ENCODE results near the gene PRG2.

Gene PRG2

DNA sequence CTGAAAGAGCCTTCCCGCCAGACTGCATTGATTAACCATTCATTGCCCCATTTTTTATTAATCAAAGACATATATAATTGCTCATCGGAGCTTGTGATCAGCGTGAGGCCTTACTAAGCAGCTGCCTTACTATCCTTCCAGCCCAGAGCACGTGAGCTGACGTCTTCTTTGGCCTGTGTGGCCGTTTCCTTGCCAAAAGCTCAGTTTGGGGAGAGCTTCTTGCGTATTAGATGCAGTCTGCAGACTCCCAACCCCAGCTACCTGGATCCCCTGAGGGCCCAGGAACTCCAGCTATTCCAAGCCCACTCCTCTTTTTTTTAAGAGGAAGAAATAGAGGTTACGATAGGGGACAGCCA is 37.3 kb upstream of the PRG2 start:
- peaks cover 7% of the 10 kb centered on the region for H3K36me3 ChIP-seq (ENCODE audit: control insufficient read depth, insufficient read depth, low read length)
- 93 to 96% methylated on average over 6 to 7 of the region's 8 CpGs for WGBS, 2 experiments (ENCODE audit: insufficient coverage in 2 of 2)
- H3K4me1 ChIP-seq (ENCODE audit: control insufficient read depth, insufficient read depth, low read length, poor library complexity, severe bottlenecking): peaks cover 41% of the 10 kb centered on the region
- H3K27ac ChIP-seq (ENCODE audit: low read depth, low read length, severe bottlenecking): no peak overlapping the region
- H3K4me3 ChIP-seq (ENCODE audit: extremely low read depth, insufficient read depth, low read length, poor library complexity, severe bottlenecking): no peak overlapping the region
- no peaks in the 10 kb centered on the region for H3K9me3 ChIP-seq (ENCODE audit: control insufficient read depth, low read length)

DNA sequence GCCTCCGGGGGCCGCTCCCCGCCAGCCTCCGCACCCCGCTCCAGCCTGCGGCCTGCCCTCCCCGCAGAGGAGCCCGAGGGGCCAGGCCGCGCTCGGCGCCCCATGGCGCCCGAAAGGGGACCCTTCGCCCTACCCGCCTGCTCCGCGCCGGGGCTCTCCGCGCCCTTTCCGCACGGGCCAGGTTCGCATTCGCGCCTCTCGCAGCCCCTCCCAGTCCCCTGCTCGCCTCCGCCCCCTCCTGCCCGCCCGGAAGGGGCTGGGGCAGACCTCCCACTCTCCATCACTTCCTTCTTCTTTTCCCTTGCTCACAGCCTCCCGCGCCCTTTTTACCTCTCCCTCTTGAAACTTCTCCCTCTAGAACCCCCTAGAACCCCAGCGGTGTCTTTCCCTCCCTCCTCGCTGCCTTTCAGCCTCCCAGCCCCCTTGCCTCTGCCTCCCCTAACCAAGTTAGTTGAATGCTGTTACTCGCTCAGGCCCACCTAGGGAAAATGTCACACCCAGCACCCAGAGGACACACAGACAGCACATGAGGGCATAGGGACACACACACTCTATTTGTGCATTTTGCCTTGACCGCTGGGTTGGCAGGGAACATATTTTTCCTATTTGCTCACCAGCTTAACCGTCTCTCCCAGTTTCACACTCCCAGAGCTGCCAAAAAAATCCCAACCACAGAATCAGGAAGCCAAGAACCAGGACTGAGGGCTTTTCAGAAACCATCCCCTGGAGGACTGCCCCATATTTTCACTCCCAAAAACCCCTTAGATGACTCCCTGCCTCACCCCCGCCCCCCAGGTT is 36.7 kb upstream of the PRG2 start, which contains the start of gene SLC43A3:
TSS of gene SLC43A3 (minus strand) at position 193 of the 798 bp plus-strand sequence. CDS start 949 bp downstream, outside the sequence.
- Histone ChIP-seq H3K4me1 (ENCODE audit: control insufficient read depth, insufficient read depth, low read length, poor library complexity, severe bottlenecking) (peaks cover 35% of the 10 kb centered on the region), H3K36me3 (ENCODE audit: control insufficient read depth, insufficient read depth, low read length) (peaks cover 10% of the 10 kb centered on the region), H3K27ac (ENCODE audit: low read depth, low read length, severe bottlenecking) (no peak within 1 kb of the TSS), H3K4me3 (ENCODE audit: extremely low read depth, insufficient read depth, low read length, poor library complexity, severe bottlenecking) (peak within 1 kb of the TSS; percentile 49), H3K9me3 (ENCODE audit: control insufficient read depth, low read length) (no peaks in the 10 kb centered on the region)
- WGBS, 2 experiments (ENCODE audit: insufficient coverage in 2 of 2): 8 to 14% methylated on average over 22 to 38 of the region's 39 CpGs

DNA sequence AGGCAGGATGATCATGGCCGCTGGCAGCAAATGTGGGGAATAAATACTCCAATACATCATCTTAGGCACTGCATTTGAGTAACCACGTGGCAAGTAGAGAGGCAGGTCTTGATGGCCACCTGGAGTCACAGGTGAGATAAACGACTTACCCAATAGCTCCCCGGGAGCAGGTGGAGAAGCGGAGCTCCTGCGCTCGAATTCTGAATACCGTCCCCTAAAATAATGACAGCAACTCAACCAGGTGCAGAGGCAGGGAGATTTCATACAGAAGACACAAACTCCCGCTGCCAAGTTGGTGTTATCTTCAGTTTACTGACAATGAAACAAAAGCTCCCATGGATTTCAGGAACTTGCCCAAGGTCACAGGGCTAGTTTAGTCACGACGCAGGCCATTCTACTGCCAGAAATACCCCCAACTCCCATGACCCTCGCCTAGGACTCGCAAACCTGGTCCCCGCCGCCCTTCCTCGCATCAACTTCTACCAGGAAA is 36.0 kb upstream of the PRG2 start:
- Histone ChIP-seq H3K27ac (ENCODE audit: low read depth, low read length, severe bottlenecking) (no peak overlapping the region), H3K4me3 (ENCODE audit: extremely low read depth, insufficient read depth, low read length, poor library complexity, severe bottlenecking) (peak overlapping the region; percentile 49), H3K4me1 (ENCODE audit: control insufficient read depth, insufficient read depth, low read length, poor library complexity, severe bottlenecking) (peaks cover 33% of the 10 kb centered on the region), H3K9me3 (ENCODE audit: control insufficient read depth, low read length) (no peaks in the 10 kb centered on the region), H3K36me3 (ENCODE audit: control insufficient read depth, insufficient read depth, low read length) (peaks cover 10% of the 10 kb centered on the region)
- 44% methylated on average over 15 to 16 of the region's 16 CpGs for WGBS, 2 experiments (ENCODE audit: insufficient coverage in 2 of 2)

DNA sequence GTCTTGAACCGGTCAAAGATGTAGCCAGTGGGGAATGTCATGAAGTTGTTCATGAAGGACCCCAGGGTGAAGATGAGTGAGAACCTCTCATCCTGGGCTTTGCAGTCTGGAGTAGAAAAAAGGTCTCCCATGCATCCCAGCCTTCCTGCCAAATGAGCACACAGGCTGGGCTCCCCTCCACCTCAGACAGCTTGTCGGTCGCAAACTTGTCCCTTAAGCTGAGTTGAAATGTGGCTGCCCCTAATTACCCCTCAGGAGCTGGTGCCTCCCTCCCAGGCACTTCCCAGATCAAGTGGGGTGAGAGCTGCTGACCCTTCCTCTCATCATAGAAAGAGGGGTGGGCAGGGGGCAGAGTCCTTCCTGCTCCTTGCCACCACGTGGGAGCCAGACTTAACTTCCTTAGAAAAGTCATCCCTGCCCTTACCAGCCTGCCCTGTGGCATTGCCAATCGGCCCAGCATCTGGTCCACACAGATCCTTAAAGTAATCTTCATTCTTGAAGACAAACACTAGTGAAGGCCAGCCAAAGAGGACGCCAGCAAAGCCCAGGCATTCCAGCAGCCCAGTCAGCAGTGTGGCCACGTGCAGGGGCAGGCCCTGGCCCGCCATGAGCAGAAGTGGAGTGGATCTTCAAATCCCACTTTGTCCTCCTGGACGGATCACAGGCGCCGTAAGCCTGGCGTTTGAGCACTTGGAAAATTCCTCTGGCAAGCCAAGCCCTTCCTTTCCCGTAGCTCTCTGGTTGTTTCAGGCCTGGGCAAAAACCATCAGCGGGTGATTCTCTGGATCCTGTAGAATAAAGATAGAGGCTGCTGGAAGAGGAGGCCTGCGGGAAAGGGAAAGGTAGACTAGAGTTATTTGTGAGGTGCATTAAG is 35.4 kb upstream of the PRG2 start:
- Histone ChIP-seq H3K4me1 (ENCODE audit: control insufficient read depth, insufficient read depth, low read length, poor library complexity, severe bottlenecking) (peaks cover 32% of the 10 kb centered on the region), H3K4me3 (ENCODE audit: extremely low read depth, insufficient read depth, low read length, poor library complexity, severe bottlenecking) (peak overlapping the region; percentile 49), H3K36me3 (ENCODE audit: control insufficient read depth, insufficient read depth, low read length) (peaks cover 15% of the 10 kb centered on the region), H3K9me3 (ENCODE audit: control insufficient read depth, low read length) (no peaks in the 10 kb centered on the region), H3K27ac (ENCODE audit: low read depth, low read length, severe bottlenecking) (no peak overlapping the region)
- 90% methylated on average over 11 to 12 of the region's 15 CpGs for WGBS, 2 experiments (ENCODE audit: insufficient coverage in 2 of 2)

DNA sequence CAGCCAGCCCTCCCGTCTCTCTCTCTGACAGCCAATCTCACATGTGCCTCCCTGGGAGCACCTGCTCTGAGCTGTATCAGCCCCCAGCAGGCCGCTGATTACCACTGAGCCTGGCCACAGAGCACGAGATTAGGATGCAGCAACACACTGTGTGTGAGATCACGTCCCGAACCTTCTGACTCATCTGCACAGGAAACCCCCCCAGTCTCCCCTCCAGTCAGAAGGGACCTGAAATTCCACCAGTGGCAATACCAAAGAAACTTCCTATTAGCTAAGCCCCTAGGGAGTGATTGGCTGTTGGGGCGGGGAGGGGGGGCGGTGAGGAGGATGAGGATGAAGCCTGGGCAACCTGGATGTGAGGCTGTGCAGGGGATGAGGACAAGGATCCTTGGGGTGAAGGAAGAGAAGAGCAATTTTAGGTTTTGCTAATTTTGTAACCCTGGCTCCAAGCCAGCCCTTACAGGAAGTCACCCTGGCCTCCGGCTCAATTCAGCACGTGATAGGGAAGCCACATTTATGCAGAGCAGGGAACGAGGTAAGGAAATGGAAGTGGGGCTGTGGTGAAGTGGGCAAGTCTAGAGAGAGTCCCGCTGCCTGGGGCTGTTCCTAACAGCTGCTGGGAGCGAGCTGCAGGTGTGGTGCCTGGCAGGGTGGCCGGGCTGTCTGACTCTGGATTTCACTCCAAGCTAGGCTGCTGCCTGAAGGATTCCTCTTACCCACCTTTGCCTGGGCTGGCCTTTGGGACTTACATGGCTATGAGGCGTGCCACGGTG is 34.5 kb upstream of the PRG2 start:
- Histone ChIP-seq H3K9me3 (ENCODE audit: control insufficient read depth, low read length) (no peaks in the 10 kb centered on the region), H3K4me3 (ENCODE audit: extremely low read depth, insufficient read depth, low read length, poor library complexity, severe bottlenecking) (no peak overlapping the region), H3K4me1 (ENCODE audit: control insufficient read depth, insufficient read depth, low read length, poor library complexity, severe bottlenecking) (peaks cover 30% of the 10 kb centered on the region), H3K36me3 (ENCODE audit: control insufficient read depth, insufficient read depth, low read length) (peaks cover 17% of the 10 kb centered on the region), H3K27ac (ENCODE audit: low read depth, low read length, severe bottlenecking) (peak overlapping the region; percentile 57)
- 76 to 80% methylated on average over 12 to 14 of the region's 15 CpGs for WGBS, 2 experiments (ENCODE audit: insufficient coverage in 2 of 2)

DNA sequence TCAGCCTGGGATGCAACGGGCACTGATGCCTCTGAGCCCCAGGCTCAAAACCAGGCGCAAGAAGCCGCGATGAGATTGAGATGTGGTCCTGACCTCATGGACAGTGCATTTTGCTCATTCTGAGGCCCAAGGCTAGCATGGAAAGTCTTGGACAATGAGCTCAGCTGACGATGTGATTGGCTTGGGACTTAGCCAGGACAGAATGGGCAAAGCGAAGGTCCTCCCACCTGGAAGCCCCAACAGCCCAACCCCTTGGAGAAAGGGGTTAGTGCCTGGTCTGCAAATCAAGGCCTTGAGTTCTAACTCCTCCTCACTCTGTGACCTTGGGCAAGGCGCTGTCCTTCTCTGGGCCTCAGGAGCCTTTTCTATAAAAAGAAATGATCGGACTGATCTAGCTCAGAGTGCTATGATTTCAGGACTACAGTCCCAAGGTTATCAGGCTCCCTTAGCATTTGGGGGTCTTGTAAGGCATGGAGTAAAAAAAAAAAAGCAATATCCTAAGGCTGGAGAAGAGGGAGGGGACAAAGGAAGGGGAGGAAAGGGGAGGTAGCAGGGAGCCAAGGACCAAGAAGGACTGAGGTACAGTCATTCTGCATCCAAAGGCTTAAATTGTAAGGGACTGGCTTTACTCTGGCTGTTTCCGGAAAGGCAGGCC is 33.8 kb upstream of the PRG2 start:
- Histone ChIP-seq H3K9me3 (ENCODE audit: control insufficient read depth, low read length) (no peaks in the 10 kb centered on the region), H3K4me3 (ENCODE audit: extremely low read depth, insufficient read depth, low read length, poor library complexity, severe bottlenecking) (no peak overlapping the region), H3K36me3 (ENCODE audit: control insufficient read depth, insufficient read depth, low read length) (peaks cover 17% of the 10 kb centered on the region), H3K4me1 (ENCODE audit: control insufficient read depth, insufficient read depth, low read length, poor library complexity, severe bottlenecking) (peaks cover 30% of the 10 kb centered on the region), H3K27ac (ENCODE audit: low read depth, low read length, severe bottlenecking) (no peak overlapping the region)
- 93 to 95% methylated on average over 7 to 8 of the region's 9 CpGs for WGBS, 2 experiments (ENCODE audit: insufficient coverage in 2 of 2)

DNA sequence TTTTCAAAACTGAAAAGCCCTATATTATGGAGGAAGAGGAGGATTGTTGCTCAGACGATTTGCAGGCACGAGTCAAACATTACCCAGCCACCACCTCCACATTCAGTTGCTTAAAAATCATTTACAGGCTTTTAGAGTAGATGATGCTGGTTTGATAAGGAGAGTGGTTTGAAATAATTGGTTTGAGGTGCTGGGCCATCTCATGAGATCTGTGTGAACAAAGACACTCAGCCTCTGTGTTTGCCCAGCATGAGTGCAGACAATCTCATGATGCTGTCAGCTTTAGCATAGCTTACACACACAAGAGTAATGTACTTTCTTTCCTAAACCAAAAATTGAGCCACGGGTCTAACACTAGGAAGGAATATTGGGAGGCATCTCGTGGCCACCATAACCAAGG is 32.2 kb upstream of the PRG2 start:
- peaks cover 28% of the 10 kb centered on the region for H3K36me3 ChIP-seq (ENCODE audit: control insufficient read depth, insufficient read depth, low read length)
- WGBS, 2 experiments (ENCODE audit: insufficient coverage in 2 of 2): 88% methylated on average over 2 of the region's 4 CpGs; no CpG with 5 or more reads in 1 of the 2 experiments
- peaks cover 30% of the 10 kb centered on the region for H3K4me1 ChIP-seq (ENCODE audit: control insufficient read depth, insufficient read depth, low read length, poor library complexity, severe bottlenecking)
- no peak overlapping the region for H3K4me3 ChIP-seq (ENCODE audit: extremely low read depth, insufficient read depth, low read length, poor library complexity, severe bottlenecking)
- no peaks in the 10 kb centered on the region for H3K9me3 ChIP-seq (ENCODE audit: control insufficient read depth, low read length)
- no peak overlapping the region for H3K27ac ChIP-seq (ENCODE audit: low read depth, low read length, severe bottlenecking)

DNA sequence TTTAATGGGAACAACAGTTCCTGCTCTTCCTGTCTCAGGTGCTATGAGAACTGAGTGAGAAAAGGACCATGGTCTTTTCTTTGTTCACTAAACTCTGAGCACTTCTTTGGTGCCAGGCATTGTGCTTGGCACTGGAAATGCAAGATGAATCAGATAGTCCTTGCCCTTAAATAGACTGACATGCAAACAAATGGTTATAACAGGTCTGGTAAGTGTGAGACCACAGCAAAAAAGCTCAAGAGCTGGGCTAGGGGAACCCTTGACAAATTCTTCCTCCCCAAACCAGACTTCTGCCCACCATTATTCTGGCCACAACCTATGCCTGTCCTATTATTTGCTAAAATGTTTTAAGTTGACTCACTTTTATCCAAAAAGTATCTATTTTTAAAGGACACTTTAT is 31.4 kb upstream of the PRG2 start:
- Histone ChIP-seq H3K4me1 (ENCODE audit: control insufficient read depth, insufficient read depth, low read length, poor library complexity, severe bottlenecking) (peaks cover 24% of the 10 kb centered on the region), H3K36me3 (ENCODE audit: control insufficient read depth, insufficient read depth, low read length) (peaks cover 36% of the 10 kb centered on the region), H3K4me3 (ENCODE audit: extremely low read depth, insufficient read depth, low read length, poor library complexity, severe bottlenecking) (no peak overlapping the region), H3K9me3 (ENCODE audit: control insufficient read depth, low read length) (no peaks in the 10 kb centered on the region), H3K27ac (ENCODE audit: low read depth, low read length, severe bottlenecking) (no peak overlapping the region)

DNA sequence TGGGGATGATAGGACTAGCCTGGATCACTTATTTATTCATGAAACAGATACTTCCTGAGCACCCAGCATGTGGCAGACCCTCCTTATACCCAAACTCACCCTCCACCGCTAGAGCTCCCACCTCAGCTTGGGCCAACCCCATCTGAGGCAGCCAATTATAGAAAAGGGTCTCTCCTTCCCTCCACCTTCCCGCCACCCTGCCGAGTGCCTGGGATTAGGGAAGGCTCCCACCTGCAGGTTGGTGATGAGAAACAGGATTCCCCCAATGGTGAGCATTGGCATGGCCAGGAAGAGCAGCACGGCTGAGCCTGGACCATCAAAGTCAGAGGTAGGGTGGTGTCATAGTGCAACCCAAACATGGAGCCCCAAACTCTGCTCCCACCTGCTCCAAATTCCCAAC is 30.6 kb upstream of the PRG2 start:
- H3K36me3 ChIP-seq (ENCODE audit: control insufficient read depth, insufficient read depth, low read length): peaks cover 43% of the 10 kb centered on the region
- no peak overlapping the region for H3K4me3 ChIP-seq (ENCODE audit: extremely low read depth, insufficient read depth, low read length, poor library complexity, severe bottlenecking)
- H3K4me1 ChIP-seq (ENCODE audit: control insufficient read depth, insufficient read depth, low read length, poor library complexity, severe bottlenecking): peaks cover 17% of the 10 kb centered on the region
- no peak overlapping the region for H3K27ac ChIP-seq (ENCODE audit: low read depth, low read length, severe bottlenecking)
- 100% methylated on average over 2 to 3 of the region's 4 CpGs for WGBS, 2 experiments (ENCODE audit: insufficient coverage in 2 of 2)
- H3K9me3 ChIP-seq (ENCODE audit: control insufficient read depth, low read length): no peaks in the 10 kb centered on the region

DNA sequence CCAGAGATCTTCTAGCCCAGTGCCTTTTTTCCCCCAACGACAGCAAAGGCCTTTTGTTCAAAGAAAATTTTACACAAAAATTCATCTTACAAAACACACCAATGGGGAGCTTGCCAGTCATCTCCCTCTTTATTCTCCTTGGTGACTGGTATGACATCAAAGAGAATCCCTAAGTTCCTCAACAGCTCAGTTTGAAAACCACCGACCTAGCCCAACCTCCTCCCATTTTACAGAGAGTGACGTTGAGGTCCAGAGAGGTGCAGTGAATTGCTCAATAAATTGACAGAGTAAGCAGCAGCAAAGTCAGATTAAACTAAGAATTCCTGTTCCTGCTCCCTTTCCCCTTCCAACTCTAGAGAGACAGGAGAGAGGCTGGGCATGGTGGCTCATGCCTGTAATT is 28.7 kb upstream of the PRG2 start:
- no peak overlapping the region for H3K4me3 ChIP-seq (ENCODE audit: extremely low read depth, insufficient read depth, low read length, poor library complexity, severe bottlenecking)
- H3K27ac ChIP-seq (ENCODE audit: low read depth, low read length, severe bottlenecking): no peak overlapping the region
- peaks cover 53% of the 10 kb centered on the region for H3K36me3 ChIP-seq (ENCODE audit: control insufficient read depth, insufficient read depth, low read length)
- WGBS, 2 experiments (ENCODE audit: insufficient coverage in 2 of 2): 90 to 100% methylated on average over 1 to 3 of the region's 3 CpGs
- no peaks in the 10 kb centered on the region for H3K9me3 ChIP-seq (ENCODE audit: control insufficient read depth, low read length)
- H3K4me1 ChIP-seq (ENCODE audit: control insufficient read depth, insufficient read depth, low read length, poor library complexity, severe bottlenecking): peaks cover 3% of the 10 kb centered on the region

Measured in mesodermal cell (in vitro differentiated cells).